Vagina (tissue), 2 donors: Measurements from ENCODE around the gene GSG1L.

Experiments used
- POLR2A ChIP-seq, 2 donors: fragments of 450-650 bp; IDR thresholded peaks; one replicate each; pipeline ENCODE4 v1.6.1; 2017; ENCODE audit warnings: antibody characterized with exemption in 2 of 2, mild to moderate bottlenecking in 2 of 2, moderate library complexity in 2 of 2
- TF ChIP-seq, protein P1 (sequence below), 3 experiments: fragments of 450-650 bp in 2 of 3; fragments of 200-600 bp in 1 of 3; sonication (generic) in 1 of 3; IDR thresholded peaks; one replicate each; pipeline ENCODE4 v1.5.1; 2017 to 2019; ENCODE audit warnings: antibody characterized with exemption in 3 of 3, mild to moderate bottlenecking in 2 of 3, moderate library complexity in 2 of 3

DNA sequence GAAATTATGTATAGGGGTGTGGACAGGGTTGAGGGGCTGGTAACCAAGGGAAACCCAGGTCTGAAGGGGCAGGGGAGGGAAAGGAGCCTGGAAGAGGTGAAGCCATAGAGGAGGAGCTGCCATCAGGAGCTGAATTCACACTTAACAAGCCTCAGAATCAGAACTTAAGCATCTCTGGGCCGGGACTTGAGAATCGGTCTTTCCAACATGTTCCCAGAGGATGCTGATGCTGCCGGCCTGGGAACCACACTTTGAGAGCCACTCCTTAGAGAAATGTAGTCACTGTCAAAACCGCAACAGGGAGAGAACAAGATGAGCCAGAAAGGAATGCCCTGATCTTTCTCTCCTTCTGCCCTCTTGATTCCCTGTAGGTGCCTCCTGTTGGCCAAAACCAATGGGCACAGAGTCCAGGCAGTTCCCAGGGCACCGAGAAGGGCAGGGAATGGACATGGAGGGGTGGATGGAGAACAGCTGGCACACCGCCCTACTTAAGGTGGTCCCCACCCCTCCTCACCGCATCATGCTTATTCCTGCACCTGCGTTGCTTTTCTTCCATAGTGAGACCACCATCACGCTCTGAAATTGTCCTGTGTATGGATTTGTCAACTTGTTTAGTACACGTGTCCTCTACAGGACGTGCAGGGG is 88.5 kb downstream of the GSG1L start:
- TF ChIP-seq, protein P1, sequence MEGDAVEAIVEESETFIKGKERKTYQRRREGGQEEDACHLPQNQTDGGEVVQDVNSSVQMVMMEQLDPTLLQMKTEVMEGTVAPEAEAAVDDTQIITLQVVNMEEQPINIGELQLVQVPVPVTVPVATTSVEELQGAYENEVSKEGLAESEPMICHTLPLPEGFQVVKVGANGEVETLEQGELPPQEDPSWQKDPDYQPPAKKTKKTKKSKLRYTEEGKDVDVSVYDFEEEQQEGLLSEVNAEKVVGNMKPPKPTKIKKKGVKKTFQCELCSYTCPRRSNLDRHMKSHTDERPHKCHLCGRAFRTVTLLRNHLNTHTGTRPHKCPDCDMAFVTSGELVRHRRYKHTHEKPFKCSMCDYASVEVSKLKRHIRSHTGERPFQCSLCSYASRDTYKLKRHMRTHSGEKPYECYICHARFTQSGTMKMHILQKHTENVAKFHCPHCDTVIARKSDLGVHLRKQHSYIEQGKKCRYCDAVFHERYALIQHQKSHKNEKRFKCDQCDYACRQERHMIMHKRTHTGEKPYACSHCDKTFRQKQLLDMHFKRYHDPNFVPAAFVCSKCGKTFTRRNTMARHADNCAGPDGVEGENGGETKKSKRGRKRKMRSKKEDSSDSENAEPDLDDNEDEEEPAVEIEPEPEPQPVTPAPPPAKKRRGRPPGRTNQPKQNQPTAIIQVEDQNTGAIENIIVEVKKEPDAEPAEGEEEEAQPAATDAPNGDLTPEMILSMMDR (IDR thresholded peaks at IDR 0.05): no peak
- TF ChIP-seq POLR2A (IDR thresholded peaks at IDR 0.05): no peak
